SH-SY5Y (cell line): ENCODE measurements around the gene PYGO2.

ENCODE experiments used
- GATA2 ChIP-seq: IDR thresholded peaks from 2 replicates; pipeline ENCODE4 v1.6.1; 2011; ENCODE audit warnings: mild to moderate bottlenecking, low read depth, low read length
- GATA3 ChIP-seq: IDR thresholded peaks from 2 replicates; pipeline ENCODE4 v1.6.1; 2011; ENCODE audit warnings: low read depth, mild to moderate bottlenecking, low read length, moderate library complexity

Gene PYGO2

DNA sequence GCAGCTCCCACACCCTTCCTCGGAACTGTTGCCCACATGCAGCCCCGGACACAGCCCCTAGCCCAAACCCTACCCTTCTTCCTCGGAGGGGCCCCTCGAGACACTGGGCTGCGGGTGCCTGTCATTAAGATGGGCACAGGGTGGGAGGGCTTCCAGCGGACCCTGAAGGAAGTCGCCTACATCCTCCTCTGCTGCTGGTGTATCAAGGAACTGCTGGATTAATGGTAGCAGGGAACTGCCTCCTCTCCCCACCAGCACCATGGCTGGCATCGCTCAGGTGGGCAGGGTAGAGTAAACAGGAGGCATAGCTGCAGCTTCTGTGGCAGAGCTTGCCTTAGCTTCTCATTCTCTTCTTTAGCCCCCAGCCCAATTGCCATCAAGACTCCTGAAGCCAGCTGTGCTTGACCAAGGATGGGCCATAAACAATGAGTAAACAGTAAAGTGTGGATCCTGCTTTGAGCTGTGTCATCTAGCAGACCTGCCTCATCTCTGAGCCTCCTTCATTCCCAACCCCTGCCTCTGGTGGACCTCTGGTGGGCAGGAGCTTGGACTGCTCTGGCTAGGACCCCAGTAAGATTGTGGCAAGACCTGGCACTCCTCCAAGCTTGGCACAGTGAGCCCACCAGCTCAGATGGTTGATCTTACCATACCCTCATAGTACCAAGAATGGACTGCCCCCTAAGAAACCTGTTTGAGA, 32.1 kb upstream of the PYGO2 start, which contains the start of gene LENEP:
LENEP (plus strand) TSS at position 15 of the 697 bp plus-strand sequence; CDS start at position 37, 22 bp downstream.
- no peak for TF ChIP-seq GATA2
- no peak for TF ChIP-seq GATA3

DNA sequence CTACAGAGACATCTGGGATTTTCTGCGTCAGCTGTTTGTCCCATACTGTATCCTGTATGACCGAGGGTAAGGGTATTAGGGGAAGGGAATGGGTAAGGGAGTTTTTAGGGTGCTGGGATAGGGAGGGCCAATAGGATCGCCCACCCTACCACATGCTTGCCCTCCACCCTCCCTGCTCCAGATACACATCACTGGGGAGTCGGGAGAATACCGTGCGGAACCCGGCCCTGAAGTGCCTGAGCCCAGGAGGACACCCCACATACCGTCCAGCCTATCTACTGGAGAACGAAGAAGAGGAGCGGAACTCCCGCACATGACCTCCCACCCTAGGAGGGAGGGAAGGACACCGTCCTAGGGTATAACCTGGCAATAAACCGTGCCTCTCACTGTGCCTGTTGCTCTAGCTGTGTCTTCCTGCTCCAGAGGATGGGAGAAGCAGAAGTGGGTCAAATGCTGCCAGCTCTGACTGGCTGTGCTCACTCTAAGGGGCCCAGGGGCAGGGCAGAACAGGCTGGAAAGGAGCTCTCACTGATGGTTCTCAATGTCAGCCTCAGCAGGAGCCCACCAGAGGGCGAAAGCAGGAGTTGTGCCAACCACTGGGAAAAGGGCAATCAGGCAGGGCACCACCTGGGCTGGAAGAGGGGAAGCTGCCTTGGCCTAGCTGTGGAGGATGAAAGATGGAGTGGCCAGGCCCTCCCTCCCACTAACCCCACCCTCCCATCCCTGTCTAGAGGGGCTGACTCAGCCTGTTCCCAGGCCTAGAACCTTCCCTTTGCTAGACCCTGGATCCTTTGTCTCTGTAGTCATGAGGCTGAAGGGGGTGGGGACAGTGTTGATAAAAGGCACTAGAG, 31.4 kb upstream of the PYGO2 start:
- TF ChIP-seq GATA3 (no peak), GATA2 (no peak)

DNA sequence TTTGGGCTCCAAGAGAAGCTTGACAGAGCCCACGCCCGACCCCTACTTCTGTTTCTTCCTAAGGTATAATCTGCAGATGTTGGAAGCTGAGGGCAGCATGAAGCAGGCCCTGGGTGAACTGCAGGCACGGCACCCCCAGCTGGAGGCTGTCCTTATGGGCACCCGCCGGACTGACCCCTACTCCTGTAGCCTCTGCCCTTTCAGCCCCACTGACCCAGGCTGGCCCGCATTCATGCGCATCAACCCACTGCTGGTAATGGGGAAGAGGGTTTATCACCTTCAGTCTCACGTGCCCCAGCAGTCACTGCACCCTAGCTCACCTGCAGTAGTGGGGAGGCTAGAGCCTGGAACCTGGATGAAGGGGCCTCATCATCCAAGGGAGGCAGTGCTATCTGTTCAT, 28.7 kb upstream of the PYGO2 start:
- TF ChIP-seq GATA3 (no peak), GATA2 (no peak)

DNA sequence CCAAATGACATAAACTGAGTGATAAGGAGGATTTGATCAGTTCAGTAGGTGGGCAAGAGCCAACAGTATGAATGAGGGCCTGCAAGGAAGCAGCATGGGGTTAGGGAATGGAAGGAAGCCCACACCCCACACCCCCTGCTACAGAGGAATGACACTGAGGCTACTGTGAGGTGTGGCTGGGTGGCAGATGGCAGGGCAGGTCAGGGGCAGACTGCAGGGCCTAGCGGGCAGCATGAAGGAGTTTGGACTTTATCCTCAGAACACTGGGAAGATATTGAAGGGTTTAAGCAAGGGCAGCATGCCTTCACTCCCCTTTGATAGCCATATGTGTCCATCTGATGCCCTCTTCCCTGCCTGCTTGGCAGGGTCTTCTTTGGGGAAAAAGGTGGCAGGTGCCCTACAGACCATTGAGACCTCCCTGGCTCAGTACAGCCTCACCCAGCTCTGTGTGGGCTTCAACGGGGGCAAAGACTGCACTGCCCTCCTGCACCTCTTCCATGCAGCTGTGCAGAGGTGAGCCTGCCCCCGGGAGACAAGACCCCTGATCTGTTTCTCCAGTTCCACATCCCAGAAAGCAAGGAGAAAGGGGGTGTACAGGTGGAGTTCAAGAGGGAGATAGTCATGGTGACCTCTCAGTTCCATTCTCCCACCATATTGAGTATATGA, 27.7 kb upstream of the PYGO2 start:
- TF ChIP-seq GATA3 (no peak), GATA2 (no peak)

DNA sequence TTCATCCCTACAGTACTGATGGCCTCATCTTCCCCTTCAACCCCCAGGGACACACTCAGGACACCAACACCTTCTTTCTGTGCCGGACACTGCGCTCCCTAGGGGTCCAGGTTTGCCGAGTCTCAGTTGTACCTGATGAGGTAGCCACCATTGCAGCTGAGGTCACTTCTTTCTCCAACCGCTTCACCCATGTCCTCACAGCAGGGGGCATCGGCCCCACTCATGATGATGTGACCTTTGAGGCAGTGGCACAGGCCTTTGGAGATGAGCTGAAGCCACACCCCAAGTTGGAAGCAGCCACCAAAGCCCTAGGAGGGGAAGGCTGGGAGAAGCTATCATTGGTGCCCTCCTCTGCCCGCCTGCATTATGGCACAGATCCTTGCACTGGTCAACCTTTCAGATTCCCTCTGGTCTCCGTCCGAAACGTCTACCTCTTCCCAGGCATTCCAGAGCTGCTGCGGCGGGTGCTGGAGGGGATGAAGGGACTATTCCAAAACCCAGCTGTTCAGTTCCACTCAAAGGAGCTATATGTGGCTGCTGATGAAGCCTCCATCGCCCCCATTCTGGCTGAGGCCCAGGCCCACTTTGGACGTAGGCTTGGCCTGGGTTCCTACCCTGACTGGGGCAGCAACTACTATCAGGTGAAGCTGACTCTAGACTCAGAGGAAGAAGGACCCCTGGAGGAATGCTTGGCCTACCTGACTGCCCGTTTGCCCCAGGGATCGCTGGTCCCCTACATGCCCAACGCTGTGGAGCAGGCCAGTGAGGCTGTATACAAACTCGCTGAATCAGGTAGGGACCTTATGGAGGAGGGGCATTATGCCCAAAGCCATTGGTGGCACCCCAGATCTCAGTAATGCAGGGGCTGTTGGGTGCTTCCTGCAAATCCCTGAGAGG, 26.7 kb upstream of the PYGO2 start:
- TF ChIP-seq GATA3 (no peak), GATA2 (no peak)

DNA sequence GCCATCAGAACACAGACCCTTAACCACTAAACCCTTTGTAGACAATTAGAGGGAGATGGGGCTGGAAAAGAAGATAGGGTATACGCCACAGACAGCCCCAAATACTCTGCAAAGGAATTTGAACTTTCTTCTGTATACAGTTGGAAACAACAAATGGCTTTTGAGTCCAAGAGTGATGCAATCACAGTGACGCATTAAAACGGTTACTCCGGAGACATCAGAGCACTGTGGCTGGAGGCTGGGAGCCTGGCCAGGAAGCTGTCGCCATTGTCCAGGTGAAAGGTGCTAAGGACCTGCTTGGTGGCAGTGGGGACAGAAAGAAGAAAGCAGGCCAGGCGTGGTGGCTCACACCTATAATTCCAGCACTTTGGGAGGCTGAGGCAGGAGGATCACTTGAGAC, 25.7 kb upstream of the PYGO2 start:
- TF ChIP-seq GATA2 (no peak), GATA3 (no peak)

DNA sequence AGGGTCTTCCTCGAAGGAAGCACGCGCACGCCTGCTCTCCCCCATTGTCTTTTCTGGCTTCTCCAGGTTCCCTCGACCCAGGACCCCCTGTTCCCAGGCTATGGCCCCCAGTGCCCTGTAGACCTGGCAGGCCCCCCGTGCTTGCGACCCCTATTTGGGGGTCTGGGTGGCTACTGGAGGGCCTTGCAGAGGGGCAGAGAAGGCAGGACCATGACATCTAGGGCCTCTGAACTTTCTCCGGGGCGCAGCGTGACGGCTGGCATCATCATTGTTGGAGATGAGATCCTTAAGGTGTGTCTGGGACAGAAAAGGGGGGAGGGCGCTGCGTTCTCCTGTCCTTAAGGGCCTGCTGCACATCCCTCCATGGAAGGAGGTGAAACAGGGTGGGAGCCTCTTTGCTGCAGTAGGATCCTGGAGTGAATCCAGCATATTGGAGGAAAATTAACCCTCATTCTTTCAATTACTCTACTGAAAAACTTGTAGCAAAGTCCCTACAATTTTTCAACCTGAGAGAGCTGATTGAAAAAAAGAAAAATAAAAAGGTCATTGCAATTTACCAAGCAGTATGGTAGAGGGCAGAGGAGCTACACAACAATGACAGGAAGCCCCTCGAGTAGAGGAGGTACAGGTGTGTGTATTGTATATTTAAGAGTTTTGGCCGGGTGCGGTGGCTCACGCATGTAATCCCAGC, 22.3 kb upstream of the PYGO2 start:
- no peak for TF ChIP-seq GATA2
- TF ChIP-seq GATA3: no peak

DNA sequence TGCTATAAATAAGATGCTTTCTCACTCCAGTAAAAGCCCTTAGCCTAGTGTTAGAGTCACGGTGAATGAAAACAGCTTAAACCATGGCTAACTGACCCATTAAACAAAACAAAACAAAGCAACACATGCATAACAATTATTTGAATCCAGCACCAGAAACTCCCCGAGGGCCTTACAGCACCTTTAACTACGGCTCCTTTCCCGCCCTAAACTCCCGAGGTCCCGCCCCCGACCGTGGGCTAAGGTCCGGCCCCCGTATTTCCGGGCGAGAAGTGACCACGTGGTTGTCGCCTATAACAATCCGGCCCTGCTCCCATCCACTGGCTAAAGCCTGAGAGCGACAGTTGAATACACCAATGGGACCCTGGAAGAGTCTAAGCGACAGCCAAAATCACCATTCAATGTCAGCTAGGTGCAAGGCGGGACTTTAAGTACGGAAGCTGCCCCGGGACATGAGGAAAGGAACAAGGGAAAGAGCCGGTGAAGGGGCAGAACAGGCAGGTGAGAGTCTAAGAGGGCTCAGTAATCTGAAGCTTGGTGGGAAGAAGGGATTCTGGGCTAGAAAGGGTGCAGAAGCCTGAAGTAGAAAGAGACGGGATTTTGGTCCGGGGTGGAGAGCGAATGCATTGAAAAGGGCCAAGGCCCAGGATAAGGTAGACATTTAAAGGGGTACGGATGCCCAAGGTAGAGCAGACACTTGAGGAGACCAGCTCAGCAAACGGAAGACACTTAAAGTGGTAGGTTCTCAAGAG, 21.5 kb upstream of the PYGO2 start, which contains the start of gene FLAD1:
FLAD1 (plus strand) TSS at position 448 of the 752 bp plus-strand sequence. CDS start 351 bp downstream, outside the sequence.
- no peak for TF ChIP-seq GATA2
- no peak for TF ChIP-seq GATA3

DNA sequence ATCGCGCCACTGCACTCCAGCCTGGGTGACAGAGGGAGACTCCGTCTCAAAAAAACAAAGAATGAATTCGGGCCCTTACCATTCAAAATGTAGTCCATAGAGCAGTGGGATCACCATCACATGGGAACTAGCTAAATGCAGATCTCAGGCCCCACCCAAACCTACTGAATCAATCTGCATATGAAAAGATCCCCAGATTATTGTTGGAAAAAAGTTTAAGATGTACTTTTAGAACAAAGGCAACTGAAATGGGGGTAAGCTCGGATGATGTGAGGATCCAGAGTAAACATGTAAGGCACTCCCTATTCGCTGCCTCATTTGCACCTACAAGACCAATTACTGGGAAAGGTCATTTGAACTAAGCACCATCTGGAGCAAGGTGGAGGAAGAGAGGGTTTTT, 20.8 kb upstream of the PYGO2 start:
- TF ChIP-seq GATA3 (no peak), GATA2 (no peak)

DNA sequence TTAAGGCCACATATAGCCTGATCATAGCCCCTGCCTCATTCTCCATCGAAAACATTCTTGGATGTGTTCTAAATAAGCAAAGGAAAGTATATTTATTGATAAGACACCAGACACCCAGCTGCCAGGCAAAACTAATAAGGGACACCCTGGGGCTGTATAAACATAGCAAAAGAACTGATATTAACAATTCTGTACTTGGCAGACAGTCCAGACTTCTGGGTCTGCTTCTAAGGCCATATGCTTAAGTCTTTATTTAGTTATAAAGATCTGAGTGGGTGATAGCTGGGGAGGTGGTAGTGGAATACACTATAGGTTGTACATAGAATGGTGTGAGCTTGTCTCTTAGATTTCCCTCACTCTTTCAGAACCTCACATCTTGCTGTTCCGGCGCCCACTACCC, 16.8 kb upstream of the PYGO2 start:
- peak; percentile 76 for TF ChIP-seq GATA2
- no peak for TF ChIP-seq GATA3

DNA sequence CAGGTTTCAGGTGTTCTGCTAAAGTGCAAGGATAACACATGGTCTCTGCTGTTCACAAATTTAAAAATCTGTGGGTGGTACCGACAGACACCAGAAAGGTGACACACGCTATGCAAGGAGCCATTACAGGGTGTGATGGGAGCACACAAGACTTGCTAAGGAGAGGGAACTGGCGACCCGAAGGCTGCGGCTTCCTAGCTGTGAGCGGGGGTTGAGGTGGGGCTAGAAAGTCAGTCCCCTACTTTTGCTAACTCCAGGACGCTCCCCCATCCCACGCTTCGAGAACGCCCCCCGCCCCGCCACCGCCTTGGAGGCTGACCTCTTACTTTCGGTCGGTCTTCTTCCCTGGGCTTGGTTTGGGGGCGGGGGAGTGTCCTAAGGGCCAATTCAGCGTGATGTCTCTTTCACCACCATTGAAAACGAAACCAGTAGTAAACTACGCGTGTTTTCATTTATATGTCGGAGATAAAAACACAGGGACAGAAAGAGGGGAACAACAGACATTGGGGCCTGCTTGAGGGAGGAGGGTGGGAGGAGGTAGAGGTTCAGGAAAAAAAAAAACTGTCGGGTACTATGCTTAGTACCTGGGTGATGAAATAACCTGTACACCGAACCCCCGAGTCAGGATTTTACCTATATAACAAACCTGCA, 14.0 kb upstream of the PYGO2 start:
- TF ChIP-seq GATA2 (no peak), GATA3 (no peak)

DNA sequence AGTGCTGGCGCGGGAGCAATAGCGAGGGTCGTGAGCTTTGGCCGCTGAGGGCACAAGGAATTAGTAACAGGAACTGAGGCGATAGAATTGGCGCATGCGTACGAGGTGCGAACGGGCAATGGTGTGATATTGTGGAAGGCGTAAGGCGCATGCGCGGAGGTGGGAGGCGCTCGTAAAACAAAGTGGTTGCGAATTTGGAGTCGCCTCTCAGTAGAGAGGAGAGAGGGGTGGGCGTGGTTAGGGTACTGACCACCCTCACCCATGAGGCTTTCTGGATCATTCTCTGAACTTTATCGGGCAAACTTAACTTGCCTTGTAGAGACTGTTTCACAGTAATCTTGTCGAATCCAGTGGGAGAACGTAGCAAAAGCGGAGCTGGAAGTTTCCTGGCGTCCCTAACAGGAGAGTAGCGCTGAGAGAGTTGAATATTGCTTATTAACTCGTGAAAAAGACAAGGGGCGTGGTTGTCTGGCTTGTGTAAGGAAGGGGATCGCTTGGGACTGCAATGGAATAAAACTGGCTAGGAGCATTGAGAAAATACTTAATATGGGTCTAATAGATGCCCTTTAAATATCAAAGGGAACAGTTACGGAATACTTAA, 13.3 kb upstream of the PYGO2 start:
- no peak for TF ChIP-seq GATA3
- TF ChIP-seq GATA2: no peak
